GM13976 (cell line): ENCODE data around the gene ALDH16A1.
A peak's percentile ranks its signal among the peaks of the same experiment; 100 is the strongest.

Experiments
- DNase-seq: peaks from one replicate; pipeline ENCODE4 v3.0.0; 2012; ENCODE audit warnings: low spot score
- CTCF ChIP-seq: IDR thresholded peaks from 2 replicates; pipeline ENCODE4 v1.5.1; 2012; ENCODE audit warnings: borderline replicate concordance, mild to moderate bottlenecking; ENCODE audit not compliant: insufficient read depth; ENCODE audit errors: extremely low read depth, missing control alignments, control extremely low read depth
- in situ Hi-C: fragments of 300-500 bp; cut with MboI; formaldehyde crosslinking; loops from one replicate; pipeline ENCODE4 v1.12.0; 2022; ENCODE audit warnings: low sequenced_read_pairs, mixed read lengths, inconsistent platforms; ENCODE audit not compliant: unreplicated experiment

Gene ALDH16A1

GRCh38 chr19:49461656-49462055, 8.6 kb downstream of the ALDH16A1 start:
- in situ Hi-C loops: no loop called here
- no peak for TF ChIP-seq CTCF
- no peak for DNase-seq

DNA sequence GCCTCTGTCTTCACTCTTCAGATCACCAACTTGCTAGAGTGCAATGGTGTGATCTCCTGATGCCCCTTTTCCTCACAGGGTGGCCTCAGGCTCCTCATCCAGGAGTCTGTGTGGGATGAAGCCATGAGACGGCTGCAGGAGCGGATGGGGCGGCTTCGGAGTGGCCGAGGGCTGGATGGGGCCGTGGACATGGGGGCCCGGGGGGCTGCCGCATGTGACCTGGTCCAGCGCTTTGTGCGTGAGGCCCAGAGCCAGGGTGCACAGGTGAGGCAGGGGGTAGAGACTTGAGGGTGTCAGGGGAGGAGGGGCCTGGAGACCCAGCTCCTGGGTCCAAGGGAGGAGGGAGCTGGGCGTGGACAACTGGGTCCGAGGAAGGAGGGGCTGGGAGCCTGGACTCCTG, 9.5 kb downstream of the ALDH16A1 start:
- in situ Hi-C loops: no loop called here
- no peak for TF ChIP-seq CTCF
- DNase-seq: no peak

DNA sequence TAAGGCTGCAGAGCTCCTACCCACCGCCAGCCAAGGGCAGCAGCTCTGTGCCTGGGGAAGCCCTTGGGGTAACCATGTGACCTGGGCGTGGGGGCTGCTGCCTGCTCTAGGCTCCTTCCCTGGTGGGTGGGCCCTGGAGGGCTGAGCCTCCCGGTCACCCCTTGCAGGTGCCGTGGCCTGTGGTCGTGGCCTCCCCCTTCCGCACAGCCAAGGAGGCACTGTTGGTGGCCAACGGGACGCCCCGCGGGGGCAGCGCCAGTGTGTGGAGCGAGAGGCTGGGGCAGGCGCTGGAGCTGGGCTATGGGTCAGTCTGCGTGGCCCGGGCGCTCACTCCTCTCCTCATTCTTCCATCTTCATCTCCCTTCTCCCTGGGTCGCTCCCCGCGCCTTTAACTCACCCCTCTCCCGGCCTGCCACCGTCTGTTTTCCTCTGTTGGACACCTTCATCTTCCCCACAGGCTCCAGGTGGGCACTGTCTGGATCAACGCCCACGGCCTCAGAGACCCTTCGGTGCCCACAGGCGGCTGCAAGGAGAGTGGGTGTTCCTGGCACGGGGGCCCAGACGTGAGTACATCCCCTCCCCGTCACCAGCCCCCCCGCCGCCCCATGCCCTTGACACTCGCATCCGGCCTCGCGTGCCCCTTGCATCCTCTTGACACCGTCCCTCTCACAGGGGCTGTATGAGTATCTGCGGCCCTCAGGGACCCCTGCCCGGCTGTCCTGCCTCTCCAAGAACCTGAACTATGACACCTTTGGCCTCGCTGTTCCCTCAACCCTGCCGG, 11.1 kb downstream of the ALDH16A1 start:
- TF ChIP-seq CTCF: no peak
- in situ Hi-C loops: no loop called here

DNA sequence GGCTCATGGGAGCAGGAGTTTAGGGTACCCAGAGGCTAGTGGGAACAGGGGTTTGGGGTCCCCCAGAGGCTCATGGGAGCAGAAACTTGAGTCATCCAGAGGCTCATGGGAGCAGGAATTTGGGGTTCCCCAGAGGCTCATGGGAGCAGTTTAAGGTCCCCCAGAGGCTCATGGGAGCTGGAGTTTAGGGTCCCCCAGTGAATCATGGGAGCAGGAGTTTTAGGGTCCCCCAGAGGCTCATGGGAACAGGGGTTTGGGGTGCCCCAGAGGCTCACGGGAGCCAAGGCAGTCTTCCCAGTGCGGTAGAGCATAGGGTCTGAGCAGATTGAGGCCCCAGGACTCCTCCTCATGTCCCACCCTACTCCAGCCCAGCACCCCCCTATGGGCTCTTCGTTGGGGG, 12.3 kb downstream of the ALDH16A1 start:
- in situ Hi-C loops: no loop called here
- no peak for TF ChIP-seq CTCF
- no peak for DNase-seq

More for the DNA sequence above, 11.1 kb downstream of the ALDH16A1 start:
- no peak for DNase-seq

- in situ Hi-C loops: no loop called here
- no peak for TF ChIP-seq CTCF
- DNase-seq: no peak
Observed at GRCh38 chr19:49468199-49468598, 15.2 kb downstream of the ALDH16A1 start.

- peak; percentile 89 for DNase-seq
- TF ChIP-seq CTCF: no peak
- in situ Hi-C loops: no loop called here
Observed at GRCh38 chr19:49468746-49469447, 15.9 kb downstream of the ALDH16A1 start.
